DMS153 treated with DMSO at 0.1 percent for 48 hours (cell line): Measurements from ENCODE around the gene XPNPEP1.

Experiments used
- DNase-seq: peaks from one replicate; lab custom pipeline; 2025; ENCODE audit not compliant: unreplicated experiment; lab: John Stamatoyannopoulos, UW

The XPNPEP1 gene

GRCh38 chr10:109820620-109821405 lies 102.5 kb downstream of the XPNPEP1 start:
- DNase-seq = no peak

- no peak for DNase-seq
Measured at GRCh38 chr10:109819807-109820206, 103.5 kb downstream of the XPNPEP1 start.
